Erythroblast (primary cell): ENCODE results near the gene RNGTT.

Source experiments
- GATA1 ChIP-seq: IDR thresholded peaks from 2 replicates; pipeline ENCODE4 v1.6.1; 2011; ENCODE audit warnings: low read depth, mild to moderate bottlenecking, control low read depth, low read length, moderate library complexity
- POLR2A ChIP-seq: IDR thresholded peaks from 2 replicates; pipeline ENCODE4 v1.6.1; 2011; ENCODE audit warnings: mild to moderate bottlenecking, low read length

GRCh38 chr6:88562353-88563276 lies 400.8 kb downstream of the RNGTT start:
- TF ChIP-seq POLR2A (no peak), GATA1 (no peak)
